ENCODE results near the gene DNAI1.
"Not testable (repeated sequence)": the region's sequence is repeated elsewhere in the genome, so short reads cannot be mapped to it uniquely, and the experiment has no call there.

DNAI1 gene

GRCh38 chr9:34438465-34438864, 20.1 kb upstream of the DNAI1 start:
- not testable (repeated sequence) for H3K36me3 ChIP-seq (ENCODE audit: insufficient read depth, low read length)

GRCh38 chr9:34440017-34440416, 18.6 kb upstream of the DNAI1 start:
- no peaks in the 10 kb centered on the region; the same call in 1 of the 2 replicates for H3K9me3 ChIP-seq (ENCODE audit: control insufficient read depth, insufficient read depth, low read length)
- no peaks in the 10 kb centered on the region for H3K36me3 ChIP-seq (ENCODE audit: insufficient read depth, low read length)
- no peak overlapping the region for H3K9ac ChIP-seq (ENCODE audit: low read depth, low read length)
- H3K4me1 ChIP-seq (ENCODE audit: insufficient read depth, low read length) = peaks cover 12% of the 10 kb centered on the region

More at GRCh38 chr9:34438465-34438864, 20.1 kb upstream of the DNAI1 start:
- not testable (repeated sequence) for H3K9me3 ChIP-seq (ENCODE audit: control insufficient read depth, insufficient read depth, low read length); H3K9ac ChIP-seq (ENCODE audit: low read depth, low read length); H3K4me1 ChIP-seq (ENCODE audit: insufficient read depth, low read length)

- Histone ChIP-seq H3K36me3 (ENCODE audit: insufficient read depth, low read length) (no peaks in the 10 kb centered on the region), H3K9me3 (ENCODE audit: control insufficient read depth, insufficient read depth, low read length) (no peaks in the 10 kb centered on the region; the same call in 1 of the 2 replicates), H3K4me1 (ENCODE audit: insufficient read depth, low read length) (peaks cover 12% of the 10 kb centered on the region), H3K9ac (ENCODE audit: low read depth, low read length) (no peak overlapping the region)
Observed at GRCh38 chr9:34442770-34443169, 15.8 kb upstream of the DNAI1 start.

GRCh38 chr9:34443533-34443932, 15.1 kb upstream of the DNAI1 start:
- Histone ChIP-seq H3K36me3 (ENCODE audit: insufficient read depth, low read length) (no peaks in the 10 kb centered on the region), H3K9me3 (ENCODE audit: control insufficient read depth, insufficient read depth, low read length) (no peaks in the 10 kb centered on the region; the same call in 1 of the 2 replicates), H3K4me1 (ENCODE audit: insufficient read depth, low read length) (peaks cover 12% of the 10 kb centered on the region), H3K9ac (ENCODE audit: low read depth, low read length) (no peak overlapping the region)

- no peak overlapping the region for H3K9ac ChIP-seq (ENCODE audit: low read depth, low read length)
- H3K36me3 ChIP-seq (ENCODE audit: insufficient read depth, low read length) = no peaks in the 10 kb centered on the region
- H3K4me1 ChIP-seq (ENCODE audit: insufficient read depth, low read length) = peaks cover 12% of the 10 kb centered on the region
- no peaks in the 10 kb centered on the region; the same call in 1 of the 2 replicates for H3K9me3 ChIP-seq (ENCODE audit: control insufficient read depth, insufficient read depth, low read length)
Observed at GRCh38 chr9:34443976-34444375, 14.6 kb upstream of the DNAI1 start.

GRCh38 chr9:34446468-34446891, 12.1 kb upstream of the DNAI1 start:
- no peaks in the 10 kb centered on the region for H3K36me3 ChIP-seq (ENCODE audit: insufficient read depth, low read length)
- no peak overlapping the region for H3K9ac ChIP-seq (ENCODE audit: low read depth, low read length)
- H3K9me3 ChIP-seq (ENCODE audit: control insufficient read depth, insufficient read depth, low read length) = no peaks in the 10 kb centered on the region
- peaks cover 12% of the 10 kb centered on the region for H3K4me1 ChIP-seq (ENCODE audit: insufficient read depth, low read length)

GRCh38 chr9:34446951-34447350, 11.7 kb upstream of the DNAI1 start:
- Histone ChIP-seq H3K4me1 (ENCODE audit: insufficient read depth, low read length) (peaks cover 12% of the 10 kb centered on the region), H3K9ac (ENCODE audit: low read depth, low read length) (no peak overlapping the region), H3K36me3 (ENCODE audit: insufficient read depth, low read length) (no peaks in the 10 kb centered on the region), H3K9me3 (ENCODE audit: control insufficient read depth, insufficient read depth, low read length) (no peaks in the 10 kb centered on the region)

GRCh38 chr9:34450644-34451043, 8.0 kb upstream of the DNAI1 start:
- no peaks in the 10 kb centered on the region for H3K36me3 ChIP-seq (ENCODE audit: insufficient read depth, low read length)

GRCh38 chr9:34451135-34451534, 7.5 kb upstream of the DNAI1 start:
- H3K9ac ChIP-seq (ENCODE audit: low read depth, low read length) = no peak overlapping the region
- H3K36me3 ChIP-seq (ENCODE audit: insufficient read depth, low read length) = no peaks in the 10 kb centered on the region
- H3K4me1 ChIP-seq (ENCODE audit: insufficient read depth, low read length) = no peaks in the 10 kb centered on the region
- H3K9me3 ChIP-seq (ENCODE audit: control insufficient read depth, insufficient read depth, low read length) = no peaks in the 10 kb centered on the region

More at GRCh38 chr9:34450644-34451043, 8.0 kb upstream of the DNAI1 start:
- no peaks in the 10 kb centered on the region for H3K9me3 ChIP-seq (ENCODE audit: control insufficient read depth, insufficient read depth, low read length)
- no peaks in the 10 kb centered on the region for H3K4me1 ChIP-seq (ENCODE audit: insufficient read depth, low read length)
- no peak overlapping the region for H3K9ac ChIP-seq (ENCODE audit: low read depth, low read length)

- Histone ChIP-seq H3K36me3 (ENCODE audit: insufficient read depth, low read length) (no peaks in the 10 kb centered on the region), H3K9ac (ENCODE audit: low read depth, low read length) (no peak overlapping the region), H3K4me1 (ENCODE audit: insufficient read depth, low read length) (peaks cover 2% of the 10 kb centered on the region; the same call in 1 of the 2 replicates), H3K9me3 (ENCODE audit: control insufficient read depth, insufficient read depth, low read length) (no peaks in the 10 kb centered on the region)
Observed at GRCh38 chr9:34451545-34451944, 7.1 kb upstream of the DNAI1 start.

- Histone ChIP-seq H3K36me3 (ENCODE audit: insufficient read depth, low read length) (no peaks in the 10 kb centered on the region), H3K4me1 (ENCODE audit: insufficient read depth, low read length) (peaks cover 6% of the 10 kb centered on the region), H3K9me3 (ENCODE audit: control insufficient read depth, insufficient read depth, low read length) (no peaks in the 10 kb centered on the region), H3K9ac (ENCODE audit: low read depth, low read length) (no peak overlapping the region)
Observed at GRCh38 chr9:34452568-34452967, 6.0 kb upstream of the DNAI1 start.

- H3K36me3 ChIP-seq (ENCODE audit: insufficient read depth, low read length) = no peaks in the 10 kb centered on the region
- H3K9ac ChIP-seq (ENCODE audit: low read depth, low read length) = no peak overlapping the region
- H3K4me1 ChIP-seq (ENCODE audit: insufficient read depth, low read length) = peaks cover 6% of the 10 kb centered on the region
- H3K9me3 ChIP-seq (ENCODE audit: control insufficient read depth, insufficient read depth, low read length) = no peaks in the 10 kb centered on the region
Observed at GRCh38 chr9:34454571-34455065, 4.0 kb upstream of the DNAI1 start.

GRCh38 chr9:34456151-34456550, 2.5 kb upstream of the DNAI1 start:
- Histone ChIP-seq H3K36me3 (ENCODE audit: insufficient read depth, low read length) (no peaks in the 10 kb centered on the region), H3K4me1 (ENCODE audit: insufficient read depth, low read length) (peaks cover 6% of the 10 kb centered on the region), H3K9me3 (ENCODE audit: control insufficient read depth, insufficient read depth, low read length) (no peaks in the 10 kb centered on the region), H3K9ac (ENCODE audit: low read depth, low read length) (0 out of 2 replicates have a peak overlapping the region, but pooled peaks have one; percentile 79)

GRCh38 chr9:34456746-34457145, 1.9 kb upstream of the DNAI1 start:
- Histone ChIP-seq H3K4me1 (ENCODE audit: insufficient read depth, low read length) (peaks cover 6% of the 10 kb centered on the region), H3K9ac (ENCODE audit: low read depth, low read length) (peak overlapping the region; percentile 79), H3K36me3 (ENCODE audit: insufficient read depth, low read length) (no peaks in the 10 kb centered on the region), H3K9me3 (ENCODE audit: control insufficient read depth, insufficient read depth, low read length) (no peaks in the 10 kb centered on the region)

- Histone ChIP-seq H3K36me3 (ENCODE audit: insufficient read depth, low read length) (no peaks in the 10 kb centered on the region), H3K9ac (ENCODE audit: low read depth, low read length) (peak overlapping the region; percentile 79), H3K9me3 (ENCODE audit: control insufficient read depth, insufficient read depth, low read length) (no peaks in the 10 kb centered on the region), H3K4me1 (ENCODE audit: insufficient read depth, low read length) (peaks cover 6% of the 10 kb centered on the region)
Observed at GRCh38 chr9:34457266-34458012, 1.2 kb upstream of the DNAI1 start.
